ENCODE measurements around the gene ERVFRD-1.

DNA sequence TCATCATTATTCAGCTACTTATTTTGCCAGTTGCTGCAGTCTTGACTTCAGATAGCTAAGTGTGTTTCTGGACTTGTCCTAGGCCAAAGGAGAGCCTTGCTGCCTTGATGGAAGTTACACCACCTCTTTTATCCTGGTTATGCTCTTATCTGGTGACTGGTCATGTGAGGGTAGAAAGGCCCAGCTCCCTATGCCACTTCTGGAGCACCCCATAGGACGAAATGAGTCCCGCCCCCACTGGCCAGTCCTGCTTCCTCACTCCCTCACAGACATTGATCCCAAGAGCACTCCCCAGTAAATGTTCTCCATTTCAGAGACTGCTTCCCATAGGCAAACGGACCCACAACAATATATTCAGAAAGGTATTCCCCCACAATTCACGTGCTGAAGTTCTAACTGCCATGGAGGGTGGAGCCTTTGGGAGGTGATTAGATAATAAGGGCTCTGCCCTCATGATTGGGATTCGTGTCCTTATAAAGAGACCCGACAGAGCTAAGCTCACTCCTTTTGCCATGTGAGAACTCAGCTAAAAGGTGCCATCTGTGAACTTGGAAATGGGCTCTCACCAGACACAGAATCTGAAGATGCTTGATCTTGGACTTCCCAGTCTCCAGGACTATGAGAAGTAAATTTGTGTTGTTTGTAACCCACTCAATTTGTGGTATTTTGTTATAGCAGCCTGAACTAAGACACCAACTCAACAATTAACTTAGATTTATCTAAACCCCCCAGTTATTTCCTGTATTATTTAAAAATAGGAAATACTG lies 45.9 kb downstream of the ERVFRD-1 start:
- TF ChIP-seq ZC3H10 (CRISPR knock-in tag; IDR thresholded peaks at IDR 0.05) (no peak), PATZ1 (CRISPR knock-in tag; IDR thresholded peaks at IDR 0.05; ENCODE audit: borderline replicate concordance) (no peak), TSHZ2 (CRISPR knock-in tag; IDR thresholded peaks at IDR 0.05) (no peak), POU6F1 (CRISPR knock-in tag; IDR thresholded peaks at IDR 0.05; ENCODE audit: borderline replicate concordance, low read depth) (no peak), ISL1 (CRISPR knock-in tag; IDR thresholded peaks at IDR 0.05) (no peak), GLIS3 (CRISPR knock-in tag; IDR thresholded peaks at IDR 0.05) (no peak)

All from SK-N-SH treated with all-trans-retinoic acid at 6 μM for 48 hours (cell line).